Lower leg skin (tissue), 4 donors: ENCODE results near the gene MAGT1. TPM values are rescaled to one million over a fixed set of nuclear protein-coding genes. Genes with fewer than 3 reads are reported as not detected.
"Not testable (repeated sequence)": the region's sequence is repeated elsewhere in the genome, so short reads cannot be mapped to it uniquely, and the experiment has no call there.

Experiments used
- DNase-seq, 2 donors: peaks; one replicate each; pipeline ENCODE4 v3.0.0-alpha.2; 2019; ENCODE audit warnings: low spot score in 2 of 2
- H3K4me3 ChIP-seq: fragments of 200-600 bp; sonication (generic); 2 replicates; pipeline ENCODE4 v1.5.1; 2017; ENCODE audit warnings: mild to moderate bottlenecking, low read depth; ENCODE audit not compliant: poor library complexity, severe bottlenecking
- POLR2A ChIP-seq, 2 donors: fragments of 450-650 bp; IDR thresholded peaks; one replicate each; pipeline ENCODE4 v1.6.1; 2016 to 2017; ENCODE audit warnings: antibody characterized with exemption in 2 of 2, mild to moderate bottlenecking in 1 of 2, moderate library complexity in 1 of 2
- WGBS, 2 donors: methylation state at CpG; one replicate each; pipeline ENCODE4 v1.1.5; 2018; 5-methylcytosine and 5-hydroxymethylcytosine counted together
- intact Hi-C: fragments of 100-400 bp; cut with DNase I; formaldehyde crosslinking; loops from one replicate; pipeline ENCODE4 v1.15.0; 2023; ENCODE audit warnings: low total_unique reads
- total RNA-seq, 4 donors: library from RNA; depleted of rRNA; stranded (reverse); fragments of >200 nt; gene quantifications; one replicate each; pipeline ENCODE4 v1.1.0, GENCODE V29; 2016
- TF ChIP-seq, protein P1 (sequence below), 3 donors: fragments of 450-650 bp; IDR thresholded peaks; one replicate each; pipeline ENCODE4 v1.5.1; 2016; ENCODE audit warnings: antibody characterized with exemption in 3 of 3, mild to moderate bottlenecking in 3 of 3, moderate library complexity in 2 of 3

The MAGT1 gene
- total RNA-seq, 4 donors from 2014 or later, result 20.5 to 52.8 (median 34.4) TPM

DNA sequence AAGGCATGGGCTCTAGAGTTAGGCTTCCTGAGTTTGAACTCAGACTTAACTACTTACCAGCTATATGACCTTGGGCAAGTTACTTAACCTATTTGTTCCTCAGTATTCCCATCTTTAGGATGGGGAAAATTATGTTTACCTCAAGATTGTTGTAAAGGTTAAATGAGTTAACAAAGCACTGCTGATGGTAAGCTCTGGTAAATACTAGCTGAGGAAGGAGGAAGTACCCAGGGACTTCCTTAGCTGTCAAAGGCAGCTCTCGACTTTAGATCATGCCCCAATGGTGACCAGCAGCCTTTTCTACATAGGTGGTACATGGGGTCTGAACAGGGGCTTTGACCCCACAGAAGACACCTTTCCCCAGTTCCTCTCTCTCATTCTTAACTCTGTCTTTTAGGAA, 35.3 kb upstream of the MAGT1 start:
- no peak overlapping the region for H3K4me3 ChIP-seq
- intact Hi-C loops, result no loop called here
- TF ChIP-seq, protein P1, sequence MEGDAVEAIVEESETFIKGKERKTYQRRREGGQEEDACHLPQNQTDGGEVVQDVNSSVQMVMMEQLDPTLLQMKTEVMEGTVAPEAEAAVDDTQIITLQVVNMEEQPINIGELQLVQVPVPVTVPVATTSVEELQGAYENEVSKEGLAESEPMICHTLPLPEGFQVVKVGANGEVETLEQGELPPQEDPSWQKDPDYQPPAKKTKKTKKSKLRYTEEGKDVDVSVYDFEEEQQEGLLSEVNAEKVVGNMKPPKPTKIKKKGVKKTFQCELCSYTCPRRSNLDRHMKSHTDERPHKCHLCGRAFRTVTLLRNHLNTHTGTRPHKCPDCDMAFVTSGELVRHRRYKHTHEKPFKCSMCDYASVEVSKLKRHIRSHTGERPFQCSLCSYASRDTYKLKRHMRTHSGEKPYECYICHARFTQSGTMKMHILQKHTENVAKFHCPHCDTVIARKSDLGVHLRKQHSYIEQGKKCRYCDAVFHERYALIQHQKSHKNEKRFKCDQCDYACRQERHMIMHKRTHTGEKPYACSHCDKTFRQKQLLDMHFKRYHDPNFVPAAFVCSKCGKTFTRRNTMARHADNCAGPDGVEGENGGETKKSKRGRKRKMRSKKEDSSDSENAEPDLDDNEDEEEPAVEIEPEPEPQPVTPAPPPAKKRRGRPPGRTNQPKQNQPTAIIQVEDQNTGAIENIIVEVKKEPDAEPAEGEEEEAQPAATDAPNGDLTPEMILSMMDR (IDR thresholded peaks at IDR 0.05), result no peak
- TF ChIP-seq POLR2A (IDR thresholded peaks at IDR 0.05), result no peak
- no peak for DNase-seq
- 61 to 88% methylated on average over 1 of the region's 1 CpG for WGBS, 2 donors

DNA sequence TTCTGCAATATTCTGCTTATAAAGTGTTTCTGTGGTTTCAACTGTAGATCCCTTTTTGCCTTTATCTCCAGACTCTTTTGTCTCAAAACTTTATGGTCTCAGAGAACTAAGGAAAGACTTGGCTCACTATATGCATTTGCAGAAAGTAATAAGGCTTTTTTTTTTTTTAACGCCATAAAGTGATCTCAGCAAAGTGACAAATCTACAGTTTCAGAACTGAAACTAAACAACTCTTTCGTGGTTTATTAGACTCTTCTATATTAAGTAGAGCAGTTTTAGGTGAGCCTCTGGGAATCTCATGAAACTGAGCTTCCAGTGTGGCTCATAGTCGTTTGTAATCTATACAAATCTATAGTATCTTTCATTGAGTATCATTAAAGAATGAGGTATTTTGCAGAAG, 30.5 kb upstream of the MAGT1 start:
- no peak for TF ChIP-seq POLR2A (IDR thresholded peaks at IDR 0.05)
- TF ChIP-seq, protein P1 (IDR thresholded peaks at IDR 0.05), result no peak
- 34 to 39% methylated on average over 3 of the region's 3 CpGs for WGBS, 2 donors
- no peak overlapping the region for H3K4me3 ChIP-seq
- no peak for DNase-seq
- intact Hi-C loops, result no loop called here

DNA sequence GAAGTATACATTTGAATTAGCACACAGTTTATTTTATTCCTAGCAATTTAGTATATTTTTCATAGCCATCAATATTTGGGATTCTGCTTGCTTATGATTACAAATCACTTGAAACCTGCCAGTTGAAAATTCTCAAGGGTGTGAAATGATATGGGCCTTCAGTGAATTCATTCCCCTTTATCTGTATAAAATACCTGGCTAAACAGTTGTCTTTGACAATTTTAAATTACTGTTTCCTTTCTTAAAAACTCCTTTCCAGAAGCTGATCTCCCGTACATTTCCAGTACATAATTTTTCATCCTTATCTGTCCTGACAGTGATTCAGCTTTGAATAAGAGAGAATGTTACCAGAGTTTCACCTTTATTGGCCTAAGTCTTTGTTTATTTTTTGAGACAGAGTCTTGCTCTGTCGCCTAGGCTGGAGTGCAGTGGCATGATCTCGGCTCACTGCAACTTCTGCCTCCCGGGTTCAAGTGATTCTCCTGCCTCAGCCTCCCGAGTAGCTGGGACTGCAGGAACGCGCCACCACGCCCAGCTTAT, 29.2 kb upstream of the MAGT1 start:
- DNase-seq, result no peak
- WGBS, 2 donors, result 87 to 97% methylated on average over 6 to 8 of the region's 8 CpGs
- intact Hi-C loops, result no loop called here
- no peak overlapping the region for H3K4me3 ChIP-seq
- TF ChIP-seq, protein P1 (IDR thresholded peaks at IDR 0.05), result no peak
- TF ChIP-seq POLR2A (IDR thresholded peaks at IDR 0.05), result no peak

DNA sequence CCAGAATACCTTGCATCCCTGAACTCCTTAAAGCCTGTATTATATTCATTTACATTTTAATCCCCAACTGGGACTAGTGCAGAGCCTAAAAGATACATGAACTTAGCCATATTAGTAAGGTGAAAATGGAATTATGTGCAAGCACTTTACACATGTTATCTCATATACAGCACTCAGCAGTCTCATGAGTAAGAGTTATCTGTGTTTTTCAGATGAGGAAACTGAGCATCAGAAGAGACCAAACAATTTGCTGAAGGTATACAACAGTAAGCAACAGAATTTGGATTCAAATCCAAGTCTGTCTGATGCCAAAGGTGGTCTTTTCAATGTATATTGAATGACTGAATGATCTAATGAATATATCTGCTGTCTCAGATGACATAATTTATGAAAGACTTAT, 27.6 kb upstream of the MAGT1 start:
- no peak for DNase-seq
- intact Hi-C loops, result no loop called here

DNA sequence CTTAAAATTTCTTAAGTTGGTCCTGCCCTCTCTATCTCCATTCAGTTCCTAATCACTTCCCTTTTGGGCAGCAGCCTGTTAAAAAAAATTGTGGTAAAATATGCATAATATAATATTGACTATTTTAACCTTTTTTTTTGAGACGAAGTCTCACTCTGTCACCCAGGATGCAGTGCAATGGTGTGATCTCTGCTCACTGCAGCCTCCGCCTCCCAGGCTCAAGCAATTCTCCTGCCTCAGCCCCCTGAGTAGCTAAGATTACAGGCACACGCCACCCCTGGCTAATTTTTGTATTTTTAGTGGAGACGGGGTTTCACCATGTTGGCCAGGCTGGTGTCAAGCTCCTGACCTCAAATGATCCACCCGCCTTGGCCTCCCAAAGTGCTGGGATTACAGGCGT, 24.1 kb upstream of the MAGT1 start:
- DNase-seq, intact Hi-C loops, H3K4me3 ChIP-seq: not testable (repeated sequence)
- WGBS, 2 donors, result 68 to 80% methylated on average over 6 of the region's 6 CpGs

More for the DNA sequence above, 27.6 kb upstream of the MAGT1 start:
- no peak for TF ChIP-seq POLR2A (IDR thresholded peaks at IDR 0.05)
- TF ChIP-seq, protein P1 (IDR thresholded peaks at IDR 0.05), result no peak
- H3K4me3 ChIP-seq, result no peak overlapping the region

DNA sequence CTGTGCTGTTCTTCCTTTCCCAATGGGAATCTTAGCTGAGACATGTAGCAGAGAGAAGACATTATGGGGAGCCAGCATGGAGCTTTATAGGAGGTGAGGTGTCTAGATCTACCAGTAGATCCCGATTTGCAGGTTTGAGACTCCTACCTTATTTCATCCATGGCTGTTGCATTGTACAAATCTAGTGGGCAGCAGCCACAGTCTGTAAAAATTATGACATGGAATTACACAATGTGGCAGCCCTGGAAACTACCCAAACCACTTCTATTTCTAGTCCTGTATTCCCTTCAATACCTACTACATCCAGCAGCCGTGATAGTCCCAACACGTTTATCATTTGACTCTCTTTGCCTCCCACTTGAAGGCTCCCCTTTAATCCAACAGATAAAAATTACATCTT, 23.3 kb upstream of the MAGT1 start:
- H3K4me3 ChIP-seq, result no peak overlapping the region
- WGBS, 2 donors, result 40 to 49% methylated on average over 3 of the region's 3 CpGs
- intact Hi-C loops, result no loop called here
- TF ChIP-seq, protein P1 (IDR thresholded peaks at IDR 0.05), result no peak
- no peak for TF ChIP-seq POLR2A (IDR thresholded peaks at IDR 0.05)
- DNase-seq, result no peak
